A549 treated with CORT108297 at 1 μM for 4 hours (cell line): ENCODE measurements around the gene DGKG. TPM values are rescaled to one million over a fixed set of nuclear protein-coding genes. Genes with fewer than 3 reads are reported as not detected.

Experiments used
- total RNA-seq: library from RNA; stranded (reverse); fragments of 200-300 nt; extraction: Qiagen RNA extraction; gene quantifications from 5 replicates; pipeline ENCODE4 v1.2.3, GENCODE V29; 2022

The DGKG gene
- 7.7 to 12.5 TPM (median 8.6 TPM) in 5 replicates for total RNA-seq

DNA sequence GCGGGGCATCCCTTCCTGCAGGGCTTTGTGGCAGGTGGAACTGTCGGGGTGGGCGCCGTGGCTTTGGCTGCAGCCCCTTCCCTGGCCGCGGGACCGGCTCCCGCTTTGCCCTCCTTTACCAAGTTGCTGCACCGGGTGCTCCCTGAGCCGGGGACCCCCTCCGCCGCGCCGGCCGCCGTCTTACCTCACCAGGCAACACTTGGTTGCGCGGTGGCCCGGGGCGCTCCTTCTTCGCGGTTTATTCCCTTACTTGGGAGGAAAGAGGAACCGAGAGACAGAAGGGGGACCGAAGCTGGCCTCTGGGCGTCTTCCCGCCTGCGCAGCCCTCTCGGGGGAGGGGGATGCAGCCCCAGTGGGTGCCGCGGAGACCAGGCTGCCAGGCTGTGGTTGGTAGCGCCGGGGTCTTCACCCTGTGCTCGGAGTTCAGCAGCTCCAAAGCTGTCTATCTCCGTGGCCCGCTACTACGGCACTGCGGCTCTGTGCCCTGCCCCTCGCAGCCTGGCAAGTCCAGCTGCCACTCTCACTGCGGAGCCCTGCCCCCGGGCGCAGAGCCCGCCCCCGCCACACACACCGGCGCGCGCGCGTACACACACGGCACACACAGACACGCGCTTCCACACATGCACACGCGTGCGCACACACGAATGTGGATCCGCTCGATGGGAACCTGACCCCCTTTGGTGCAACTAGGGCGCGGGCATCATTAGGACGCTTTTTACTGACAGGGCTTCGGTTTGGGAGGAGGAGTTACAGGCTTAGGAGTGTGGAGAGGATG is at the start of gene DGKG:
Gene DGKG (minus strand): TSS at position 473 of the 775 bp plus-strand sequence. CDS start 41,775 bp downstream, outside the sequence.

DNA sequence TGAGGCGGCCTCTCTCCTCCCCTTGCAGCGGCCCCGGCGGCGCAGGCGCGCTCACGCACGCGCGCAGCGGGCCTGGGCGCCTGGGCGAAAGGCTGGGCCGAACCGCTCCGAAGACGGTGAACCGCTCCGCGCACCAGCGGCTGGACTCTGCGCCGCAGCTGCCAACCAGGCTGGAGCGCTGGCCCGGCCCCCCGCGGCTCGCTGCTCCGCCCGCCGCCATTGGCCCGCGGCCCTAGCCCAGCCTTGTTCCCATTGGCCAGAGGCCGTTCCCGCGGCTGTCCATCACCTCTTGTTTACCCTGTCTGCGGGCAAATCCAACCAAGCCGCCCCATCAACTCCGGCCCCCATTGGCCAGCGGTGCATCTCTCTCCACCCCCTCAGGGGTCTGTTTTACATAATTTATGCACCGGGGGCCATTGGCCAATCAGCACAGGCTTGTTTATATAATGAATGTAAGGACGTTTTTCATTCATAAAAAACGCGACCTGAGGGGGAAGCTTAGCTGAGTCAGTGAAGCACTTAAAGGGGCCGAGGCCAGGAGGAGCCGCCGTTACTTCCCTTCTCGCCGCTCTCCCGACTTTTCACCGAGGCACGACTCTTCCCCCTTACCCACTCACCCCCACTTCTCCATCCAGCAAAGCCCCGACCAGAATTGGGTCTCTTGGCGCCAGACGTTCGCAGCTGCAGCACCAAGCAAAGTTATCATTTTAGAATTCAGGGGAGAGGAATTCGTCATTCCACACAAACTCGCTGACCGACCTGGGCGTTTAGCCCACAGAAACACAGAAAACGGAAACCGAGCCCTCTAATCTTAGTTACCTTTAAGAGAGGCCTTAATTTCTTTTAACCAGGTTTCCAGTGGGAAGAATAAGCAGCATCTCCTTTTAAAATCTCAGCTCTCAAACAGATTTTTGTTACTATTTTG is 252.8 kb downstream of the DGKG start, which contains the start of gene ETV5:
Gene ETV5 (minus strand): TSS at position 149 of the 925 bp plus-strand sequence. CDS start 3,221 bp downstream, outside the sequence.

Other genes with a start within 250 kb of the DGKG start
- gene CRYGS, start 182.1 kb upstream of the DGKG start, total RNA-seq: 0.33 to 0.96 TPM (median 0.78 TPM) in 5 replicates
- 5.4 to 7.5 TPM (median 6.4 TPM) in 5 replicates for gene TBCCD1, start 205.1 kb upstream of the DGKG start, total RNA-seq
- gene DNAJB11, start 208.5 kb upstream of the DGKG start, total RNA-seq: 49.4 to 62.8 TPM (median 53.2 TPM) in 5 replicates